ENCODE results near the gene BTBD2. TPM values are rescaled to one million over a fixed set of nuclear protein-coding genes. Genes with fewer than 3 reads are reported as not detected.

Gene BTBD2
- total and polyA plus RNA-seq, 2 of the 13 experiments (the other 11 are each of a cell fraction or from before 2014, with no cell fraction given): 28.1 to 45.3 TPM

GRCh38 chr19:1941146-1942077 lies 74.1 kb downstream of the BTBD2 start, which contains the start of gene CSNK1G2 (continued):
- no peak for TF ChIP-seq CREB3 (CRISPR knock-in tag; IDR thresholded peaks at IDR 0.05)
- TF ChIP-seq FOXJ3 (CRISPR knock-in tag; IDR thresholded peaks at IDR 0.05; ENCODE audit: borderline replicate concordance): no peak
- no peak for TF ChIP-seq ZNF558 (CRISPR knock-in tag; IDR thresholded peaks at IDR 0.05; ENCODE audit: borderline replicate concordance)
- no peak for TF ChIP-seq MLXIP (CRISPR knock-in tag; IDR thresholded peaks at IDR 0.05; ENCODE audit: borderline replicate concordance)
- TF ChIP-seq HNRNPK (IDR thresholded peaks at IDR 0.05; ENCODE audit: low read depth, low read length, poor library complexity, severe bottlenecking): peak; percentile 61
- no peak for TF ChIP-seq PREB (CRISPR knock-in tag; IDR thresholded peaks at IDR 0.05)
- TF ChIP-seq SP140L (CRISPR knock-in tag; IDR thresholded peaks at IDR 0.05; ENCODE audit: borderline replicate concordance): no peak
- TF ChIP-seq ZNF564 (CRISPR knock-in tag; IDR thresholded peaks at IDR 0.05): no peak
- no peak for TF ChIP-seq ZNF441 (CRISPR knock-in tag; IDR thresholded peaks at IDR 0.05; ENCODE audit: borderline replicate concordance)
- peak; percentile 80; the same call in 1 of the 2 replicates for TF ChIP-seq ZBTB7A (CRISPR knock-in tag; IDR thresholded peaks at IDR 0.05)
- peak; percentile 76; the same call in 1 of the 2 replicates for TF ChIP-seq ZNF691 (CRISPR knock-in tag; IDR thresholded peaks at IDR 0.05; ENCODE audit: borderline replicate concordance, low read depth)
- no peak for TF ChIP-seq ZNF24 (IDR thresholded peaks at IDR 0.05)
- TF ChIP-seq TRIM22 (IDR thresholded peaks at IDR 0.05): no peak
- no peak for TF ChIP-seq RCOR2 (CRISPR knock-in tag; IDR thresholded peaks at IDR 0.05)
- TF ChIP-seq ZNF335 (CRISPR knock-in tag; IDR thresholded peaks at IDR 0.05): no peak
- TF ChIP-seq ZNF747 (CRISPR knock-in tag; IDR thresholded peaks at IDR 0.05; ENCODE audit: borderline replicate concordance): 0 out of 2 replicates have a peak, but pooled peaks have one; percentile 68
- no peak for TF ChIP-seq MEIS1 (CRISPR knock-in tag; IDR thresholded peaks at IDR 0.05; ENCODE audit: borderline replicate concordance)
- 0 out of 2 replicates have a peak, but pooled peaks have one; percentile 0 for TF ChIP-seq ESRRA (CRISPR knock-in tag; IDR thresholded peaks at IDR 0.05; ENCODE audit: low read depth)
- no peak for TF ChIP-seq PPARG (CRISPR knock-in tag; conservative IDR thresholded peaks at IDR 0.05)
- no peak for TF ChIP-seq ZNF567 (CRISPR knock-in tag; IDR thresholded peaks at IDR 0.05; ENCODE audit: borderline replicate concordance)
- peak; percentile 33 for TF ChIP-seq ZNF883 (CRISPR knock-in tag; IDR thresholded peaks at IDR 0.05; ENCODE audit: not compliant biosample characterization)
- no peak for TF ChIP-seq RAD51 (IDR thresholded peaks at IDR 0.05; ENCODE audit: borderline replicate concordance)

Data from HepG2 (cell line).